ENCODE measurements around the gene UPF2. TPM values are rescaled to one million over a fixed set of nuclear protein-coding genes. Genes with fewer than 3 reads are reported as not detected.
A peak's percentile ranks its signal among the peaks of the same experiment; 100 is the strongest.

The UPF2 gene
- total RNA-seq, 4 donors from 2014 or later: 16.1 to 25.2 (median 19.3) TPM

DNA sequence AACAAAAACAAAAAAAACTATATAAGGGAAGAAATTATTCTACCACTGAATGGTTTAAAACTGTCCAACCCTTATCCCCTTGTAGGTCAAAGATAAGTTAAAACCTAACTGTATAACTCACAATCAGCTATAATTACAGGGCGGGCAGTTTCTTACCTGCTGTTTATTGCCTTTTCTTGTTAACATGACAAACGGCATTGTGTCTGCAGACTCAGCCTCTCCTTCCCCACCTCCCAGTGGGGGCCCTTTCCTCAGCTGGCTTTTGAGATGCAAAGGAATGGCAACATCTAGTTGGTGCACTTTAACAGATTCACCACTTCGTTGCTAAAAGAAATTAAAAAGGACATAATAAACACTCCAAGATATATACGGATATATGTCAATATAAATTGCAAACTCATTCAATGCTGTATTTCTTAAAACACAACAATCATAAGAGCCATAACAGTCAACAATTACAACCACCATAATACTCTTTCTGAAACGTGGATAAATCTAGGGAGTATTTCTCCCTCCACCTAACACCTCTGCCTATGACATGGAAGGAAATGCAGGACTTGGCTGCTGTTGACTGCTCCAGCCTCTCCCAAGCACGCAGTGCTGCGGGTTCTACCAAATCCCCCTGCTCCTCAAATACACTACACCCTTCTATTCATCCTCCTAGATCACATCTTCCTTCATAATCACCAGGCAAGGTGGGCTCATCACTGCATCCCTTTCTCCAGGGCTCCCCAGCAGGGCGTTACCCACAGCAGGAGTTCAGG is 106.0 kb downstream of the UPF2 start:
- ATAC-seq (ENCODE audit: low FRiP score): no peak

DNA sequence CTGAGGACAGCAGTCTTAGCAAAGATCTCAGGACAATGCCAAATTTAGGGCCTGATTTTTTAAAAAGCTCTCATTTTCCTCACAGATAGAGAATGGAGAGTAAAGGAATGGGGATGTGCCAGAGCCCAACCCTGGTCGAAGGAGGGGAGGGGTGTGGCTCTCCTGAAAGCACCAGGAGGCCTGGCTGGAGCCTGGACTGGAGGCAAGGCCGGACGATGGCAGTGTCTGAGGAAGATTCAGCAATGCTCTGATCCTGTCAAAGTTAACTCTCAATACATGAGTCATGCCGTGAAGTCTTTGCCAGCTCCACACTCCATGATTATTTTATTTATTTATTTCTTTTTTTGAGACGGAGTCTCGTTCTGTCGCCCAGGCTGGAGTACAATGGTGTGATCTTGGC is 108.3 kb downstream of the UPF2 start:
- DNase-seq (ENCODE audit: low spot score): no peak
- TF ChIP-seq, protein P1, sequence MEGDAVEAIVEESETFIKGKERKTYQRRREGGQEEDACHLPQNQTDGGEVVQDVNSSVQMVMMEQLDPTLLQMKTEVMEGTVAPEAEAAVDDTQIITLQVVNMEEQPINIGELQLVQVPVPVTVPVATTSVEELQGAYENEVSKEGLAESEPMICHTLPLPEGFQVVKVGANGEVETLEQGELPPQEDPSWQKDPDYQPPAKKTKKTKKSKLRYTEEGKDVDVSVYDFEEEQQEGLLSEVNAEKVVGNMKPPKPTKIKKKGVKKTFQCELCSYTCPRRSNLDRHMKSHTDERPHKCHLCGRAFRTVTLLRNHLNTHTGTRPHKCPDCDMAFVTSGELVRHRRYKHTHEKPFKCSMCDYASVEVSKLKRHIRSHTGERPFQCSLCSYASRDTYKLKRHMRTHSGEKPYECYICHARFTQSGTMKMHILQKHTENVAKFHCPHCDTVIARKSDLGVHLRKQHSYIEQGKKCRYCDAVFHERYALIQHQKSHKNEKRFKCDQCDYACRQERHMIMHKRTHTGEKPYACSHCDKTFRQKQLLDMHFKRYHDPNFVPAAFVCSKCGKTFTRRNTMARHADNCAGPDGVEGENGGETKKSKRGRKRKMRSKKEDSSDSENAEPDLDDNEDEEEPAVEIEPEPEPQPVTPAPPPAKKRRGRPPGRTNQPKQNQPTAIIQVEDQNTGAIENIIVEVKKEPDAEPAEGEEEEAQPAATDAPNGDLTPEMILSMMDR (IDR thresholded peaks at IDR 0.05): no peak
- peak; percentile 69 for ATAC-seq (ENCODE audit: low FRiP score)

More for the DNA sequence above, 106.0 kb downstream of the UPF2 start:
- TF ChIP-seq, protein P1 (IDR thresholded peaks at IDR 0.05): no peak
- DNase-seq (ENCODE audit: low spot score): no peak

DNA sequence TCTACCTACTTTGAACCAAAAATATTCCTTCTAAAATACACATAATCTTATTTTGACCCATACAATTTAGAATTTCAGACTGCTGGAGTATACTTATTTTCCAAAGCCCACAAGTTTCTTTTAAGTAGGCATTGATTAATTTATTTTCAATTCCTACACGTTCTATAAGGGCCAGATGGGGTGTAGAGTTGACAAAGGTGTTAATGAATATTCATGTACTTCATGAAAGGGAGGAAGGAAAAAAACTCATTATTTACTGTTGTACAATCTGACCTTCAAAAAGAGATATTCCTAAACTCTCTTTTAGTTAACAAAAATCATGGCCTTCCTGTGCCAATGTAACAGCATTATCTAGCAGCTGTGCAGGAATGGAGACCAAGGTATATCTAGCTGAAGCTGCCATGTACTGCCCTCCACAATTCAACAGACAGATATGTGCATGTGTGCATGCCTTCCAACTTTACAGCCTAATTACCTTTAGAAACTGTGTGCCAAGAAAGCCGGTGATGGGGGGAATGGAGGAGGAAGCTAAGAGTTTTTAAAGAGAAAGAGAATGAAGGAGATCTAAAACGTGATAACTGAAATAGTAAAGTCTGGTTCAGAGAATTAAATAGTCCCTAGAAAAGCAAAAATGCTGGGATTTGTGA is 108.9 kb downstream of the UPF2 start:
- ATAC-seq (ENCODE audit: low FRiP score): peak; percentile 18
- DNase-seq (ENCODE audit: low spot score): no peak
- TF ChIP-seq, protein P1 (IDR thresholded peaks at IDR 0.05): no peak

DNA sequence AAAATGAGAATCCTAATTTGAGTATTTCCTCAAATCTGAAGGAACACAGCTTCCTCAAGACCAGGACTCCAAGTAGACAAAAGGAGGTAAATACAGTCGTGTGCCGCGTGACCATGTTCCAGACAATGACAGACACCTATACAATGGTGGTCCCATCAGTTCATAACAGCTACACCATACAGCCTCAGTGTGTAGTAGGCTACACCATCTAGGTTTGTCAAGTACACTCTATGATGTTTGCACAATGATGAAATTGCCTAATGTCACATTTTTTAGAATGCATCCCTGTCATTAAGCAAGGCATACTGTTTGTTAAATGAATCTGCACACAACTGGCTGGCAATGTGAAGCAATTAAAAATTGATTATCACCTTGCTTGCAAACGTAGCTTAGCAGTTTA is 111.6 kb downstream of the UPF2 start:
- ATAC-seq (ENCODE audit: low FRiP score): no peak
- no peak for DNase-seq (ENCODE audit: low spot score)
- TF ChIP-seq, protein P1 (IDR thresholded peaks at IDR 0.05): no peak

DNA sequence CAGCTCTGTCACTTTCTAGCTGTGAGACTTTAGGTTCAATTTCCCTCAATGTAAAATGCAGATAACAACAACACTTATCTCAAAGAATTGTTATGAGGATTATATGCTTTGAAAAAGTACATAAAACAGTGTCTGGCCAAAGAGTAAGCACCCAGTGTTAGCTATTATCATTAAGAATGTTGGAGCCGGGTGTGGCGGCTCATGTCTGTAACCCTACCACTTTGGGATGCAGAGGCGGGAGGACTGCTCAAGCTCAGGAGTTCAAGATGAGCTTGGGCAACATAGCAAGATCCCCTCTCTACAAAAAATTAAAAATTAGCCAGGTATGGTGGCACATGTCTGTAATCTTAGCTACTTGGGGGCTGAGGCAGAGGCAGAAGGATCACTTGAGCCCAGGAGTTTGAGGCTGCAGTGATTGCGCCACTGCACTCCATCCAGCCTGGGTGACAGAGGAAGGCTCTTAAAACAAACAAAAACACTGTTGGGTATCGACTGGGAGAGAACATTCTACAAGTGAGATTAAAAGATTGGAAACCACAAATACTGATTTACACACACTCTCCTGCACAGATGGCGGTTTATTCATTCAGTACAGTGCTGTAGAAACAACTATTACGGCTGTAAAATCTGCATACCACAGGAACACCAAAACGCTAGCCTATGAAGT is 112.2 kb downstream of the UPF2 start:
- TF ChIP-seq, protein P1 (IDR thresholded peaks at IDR 0.05): no peak
- ATAC-seq (ENCODE audit: low FRiP score) (no peak), DNase-seq (ENCODE audit: low spot score) (no peak)

DNA sequence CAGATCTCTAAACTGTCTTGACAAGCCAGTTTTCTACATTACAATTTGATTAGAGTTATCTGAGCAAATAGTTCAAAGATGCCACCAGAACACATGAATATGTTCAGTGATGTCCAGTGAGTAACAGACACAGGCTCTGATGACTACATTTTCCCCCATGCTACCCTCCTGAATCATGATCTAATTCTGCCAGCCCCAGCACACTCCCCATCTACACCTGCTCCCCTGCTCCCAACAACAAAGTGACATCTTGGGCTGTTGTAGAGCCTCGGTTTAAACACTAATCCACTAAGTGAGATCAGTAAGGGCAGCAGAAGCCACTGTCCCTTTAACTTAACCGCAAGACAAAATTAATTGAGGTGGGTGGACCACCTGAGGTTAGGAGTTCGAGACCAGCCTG is 114.9 kb downstream of the UPF2 start:
- TF ChIP-seq, protein P1 (IDR thresholded peaks at IDR 0.05): no peak
- ATAC-seq (ENCODE audit: low FRiP score) (no peak), DNase-seq (ENCODE audit: low spot score) (no peak)
